ENCODE results near the gene DPF3.

DNA sequence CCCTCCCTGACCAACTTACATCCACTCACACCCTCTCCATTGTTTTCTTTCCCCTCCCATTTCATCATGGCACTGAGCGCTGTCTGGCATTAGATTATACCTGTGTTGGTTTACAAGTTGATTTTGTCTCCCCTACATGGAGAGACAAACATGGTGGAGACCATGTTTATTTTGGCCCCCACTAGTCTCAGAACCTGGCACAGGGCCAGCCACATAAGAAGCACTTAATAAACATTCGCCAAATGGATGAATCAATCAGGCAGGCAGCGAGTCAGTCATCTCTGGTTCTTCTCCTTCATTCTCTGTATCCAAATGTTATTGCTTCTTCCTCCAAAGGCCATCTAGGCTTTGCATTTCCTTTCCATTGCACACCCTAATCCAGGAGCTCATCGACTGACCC is 177.4 kb downstream of the DPF3 start:
- TF ChIP-seq EZH2 (IDR thresholded peaks at IDR 0.05; ENCODE audit: insufficient read depth, poor library complexity, severe bottlenecking) (no peak), EZH2phosphoT487 (IDR thresholded peaks at IDR 0.05; ENCODE audit: insufficient read depth, low read depth) (no peak)

Measured in GM23248 (cell line).